Upper lobe of right lung (tissue), 1 donor: ENCODE measurements around the gene ATP8B1. TPM values are rescaled to one million over a fixed set of nuclear protein-coding genes. Genes with fewer than 3 reads are reported as not detected.

ENCODE experiments used
- ATAC-seq: fragments of 200-7000 bp; cut with Tn5 transposase; one replicate; pipeline ENCODE4 v1.9.1; 2020; ENCODE audit warnings: mild to moderate bottlenecking, moderate library complexity
- DNase-seq: peaks from one replicate; pipeline ENCODE4 v3.0.0-alpha.2; 2020
- H3K27ac ChIP-seq: fragments of 200-600 bp; one replicate; pipeline ENCODE4 v1.8.0; 2022
- H3K27me3 ChIP-seq: fragments of 200-600 bp; one replicate; pipeline ENCODE4 v1.8.0; 2022; ENCODE audit warnings: mild to moderate bottlenecking
- H3K36me3 ChIP-seq: fragments of 200-600 bp; one replicate; pipeline ENCODE4 v1.8.0; 2022
- H3K4me1 ChIP-seq: fragments of 200-600 bp; one replicate; pipeline ENCODE4 v1.8.0; 2022
- H3K4me3 ChIP-seq: fragments of 200-600 bp; one replicate; pipeline ENCODE4 v1.8.0; 2022; ENCODE audit warnings: mild to moderate bottlenecking
- H3K9me3 ChIP-seq: fragments of 200-600 bp; one replicate; pipeline ENCODE4 v1.8.0; 2022
- CTCF ChIP-seq: fragments of 200-600 bp; IDR thresholded peaks from one replicate; pipeline ENCODE4 v1.8.0; 2022; ENCODE audit warnings: antibody characterized with exemption
- intact Hi-C: fragments of 100-400 bp; cut with DNase I; formaldehyde crosslinking; loops from one replicate; pipeline ENCODE4 v1.11.0; 2022
- total RNA-seq: library from RNA; stranded (reverse); fragmentation: NEBNext Ultra II Directional; extraction: Animal tissue kit (Norgen Biotek cat#: 25700); gene quantifications from one replicate; pipeline ENCODE4 v1.2.1, GENCODE V29; 2021
- donor health status: DM: no; HTN: yes; CAD: no; lungs with severe emphysema.

The ATP8B1 gene
- total RNA-seq, 1 donor from 2014 or later, result 30.7 TPM

- Histone ChIP-seq H3K27me3 (no peaks in the 10 kb centered on the region), H3K27ac (no peak overlapping the region), H3K9me3 (no peaks in the 10 kb centered on the region), H3K4me1 (peaks cover 9% of the 10 kb centered on the region), H3K36me3 (peaks cover 6% of the 10 kb centered on the region), H3K4me3 (no peak overlapping the region)
- DNase-seq, result no peak
- no peak for TF ChIP-seq CTCF
- no peak for ATAC-seq
- intact Hi-C loops, result no loop called here
Measured at GRCh38 chr18:57697426-57697825, 105.7 kb downstream of the ATP8B1 start.

GRCh38 chr18:57696271-57696670 is 106.8 kb downstream of the ATP8B1 start:
- Histone ChIP-seq H3K4me1 (peaks cover 9% of the 10 kb centered on the region), H3K36me3 (peaks cover 6% of the 10 kb centered on the region), H3K27ac (no peak overlapping the region), H3K9me3 (no peaks in the 10 kb centered on the region), H3K27me3 (no peaks in the 10 kb centered on the region), H3K4me3 (no peak overlapping the region)
- no peak for TF ChIP-seq CTCF
- no peak for DNase-seq
- intact Hi-C loops, result no loop called here
- ATAC-seq, result no peak

- H3K36me3 ChIP-seq, result peaks cover 11% of the 10 kb centered on the region
- ATAC-seq, result no peak
Measured at GRCh38 chr18:57691363-57691762, 111.8 kb downstream of the ATP8B1 start.

GRCh38 chr18:57687970-57688369 is 115.1 kb downstream of the ATP8B1 start:
- Histone ChIP-seq H3K27ac (no peak overlapping the region), H3K9me3 (no peaks in the 10 kb centered on the region), H3K4me3 (no peak overlapping the region), H3K27me3 (no peaks in the 10 kb centered on the region), H3K36me3 (peaks cover 15% of the 10 kb centered on the region), H3K4me1 (no peaks in the 10 kb centered on the region)
- DNase-seq, result no peak
- no peak for ATAC-seq
- TF ChIP-seq CTCF, result no peak
- intact Hi-C loops, result no loop called here

More at GRCh38 chr18:57691363-57691762, 111.8 kb downstream of the ATP8B1 start:
- DNase-seq, result no peak
- Histone ChIP-seq H3K27ac (no peak overlapping the region), H3K4me1 (no peaks in the 10 kb centered on the region), H3K27me3 (no peaks in the 10 kb centered on the region), H3K9me3 (no peaks in the 10 kb centered on the region), H3K4me3 (no peak overlapping the region)
- intact Hi-C loops, result no loop called here
- no peak for TF ChIP-seq CTCF

- no peak overlapping the region for H3K4me3 ChIP-seq
- intact Hi-C loops, result no loop called here
- no peaks in the 10 kb centered on the region for H3K4me1 ChIP-seq
- no peaks in the 10 kb centered on the region for H3K9me3 ChIP-seq
- ATAC-seq (no peak), DNase-seq (no peak)
- H3K36me3 ChIP-seq, result peaks cover 23% of the 10 kb centered on the region
- no peak overlapping the region for H3K27ac ChIP-seq
- no peaks in the 10 kb centered on the region for H3K27me3 ChIP-seq
- no peak for TF ChIP-seq CTCF
Measured at GRCh38 chr18:57683470-57683869, 119.6 kb downstream of the ATP8B1 start.
